Measurements from ENCODE around the gene OVCA2.
A peak's percentile ranks its signal among the peaks of the same experiment; 100 is the strongest.

The OVCA2 gene

DNA sequence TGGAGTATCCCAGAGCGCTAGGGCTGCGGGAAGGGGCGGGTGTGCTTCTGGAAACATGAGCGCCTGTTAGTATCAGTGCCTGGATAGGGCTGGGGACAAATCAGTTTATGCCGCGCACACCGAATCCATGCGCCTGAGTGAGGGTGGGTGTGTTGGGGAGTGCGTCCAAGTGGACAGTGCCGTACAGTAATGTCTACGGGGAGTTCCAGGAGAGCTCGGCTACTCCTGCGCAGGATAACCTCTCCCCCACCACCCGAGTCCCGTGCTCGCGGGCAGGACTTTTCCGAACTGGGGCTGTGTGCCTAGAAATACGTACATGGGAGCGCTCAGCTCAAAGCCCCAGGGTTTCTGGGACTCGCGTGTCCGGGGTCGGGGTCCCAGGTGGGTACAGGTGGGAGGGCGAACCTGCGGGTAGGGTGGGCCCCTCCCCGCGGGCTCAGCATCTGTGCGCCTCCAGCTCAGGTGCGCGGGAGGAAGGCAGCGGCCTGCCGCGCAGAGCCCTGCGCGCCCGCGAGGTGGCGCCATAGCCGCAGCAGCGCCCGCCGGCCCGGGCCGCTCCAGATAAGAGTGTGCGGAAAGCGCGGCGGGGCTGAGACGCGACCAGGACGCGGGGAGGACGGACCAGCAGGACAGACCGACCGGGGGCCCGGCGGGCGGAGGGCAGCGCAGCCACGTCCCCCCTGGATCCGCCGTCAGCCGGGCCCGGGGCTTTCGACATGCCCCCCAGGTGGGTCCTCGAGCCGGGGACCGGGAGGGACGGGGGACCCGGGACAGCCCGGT lies 12.9 kb downstream of the OVCA2 start, which contains the start of gene HIC1:
HIC1 (plus strand) TSS at position 592 of the 780 bp plus-strand sequence. CDS start 1,588 bp downstream, outside the sequence.
- DNase-seq: peak; percentile 78

- DNase-seq: peak; percentile 32
Measured at GRCh38 chr17:2055292-2056205, 13.7 kb downstream of the OVCA2 start.

DNA sequence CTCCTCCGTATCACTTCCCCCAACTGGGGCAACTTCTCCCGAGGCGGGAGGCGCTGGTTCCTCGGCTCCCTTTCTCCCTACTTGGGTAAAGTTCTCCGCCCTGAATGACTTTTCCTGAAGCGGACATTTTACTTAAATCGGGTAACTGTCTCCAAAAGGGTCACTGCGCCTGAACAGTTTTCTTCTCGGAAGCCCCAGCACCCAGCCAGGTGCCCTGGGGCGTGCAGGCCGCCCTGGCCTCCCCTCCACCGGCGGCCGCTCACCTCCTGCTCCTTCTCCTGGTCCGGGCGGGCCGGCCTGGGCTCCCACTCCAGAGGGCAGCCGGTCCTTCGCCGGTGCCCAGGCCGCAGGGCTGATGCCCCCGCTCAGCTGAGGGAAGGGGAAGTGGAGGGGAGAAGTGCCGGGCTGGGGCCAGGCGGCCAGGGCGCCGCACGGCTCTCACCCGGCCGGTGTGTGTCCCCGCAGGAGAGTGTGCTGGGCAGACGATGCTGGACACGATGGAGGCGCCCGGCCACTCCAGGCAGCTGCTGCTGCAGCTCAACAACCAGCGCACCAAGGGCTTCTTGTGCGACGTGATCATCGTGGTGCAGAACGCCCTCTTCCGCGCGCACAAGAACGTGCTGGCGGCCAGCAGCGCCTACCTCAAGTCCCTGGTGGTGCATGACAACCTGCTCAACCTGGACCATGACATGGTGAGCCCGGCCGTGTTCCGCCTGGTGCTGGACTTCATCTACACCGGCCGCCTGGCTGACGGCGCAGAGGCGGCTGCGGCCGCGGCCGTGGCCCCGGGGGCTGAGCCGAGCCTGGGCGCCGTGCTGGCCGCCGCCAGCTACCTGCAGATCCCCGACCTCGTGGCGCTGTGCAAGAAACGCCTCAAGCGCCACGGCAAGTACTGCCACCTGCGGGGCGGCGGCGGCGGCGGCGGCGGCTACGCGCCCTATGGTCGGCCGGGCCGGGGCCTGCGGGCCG lies 14.7 kb downstream of the OVCA2 start:
- peak; percentile 52 for DNase-seq

GRCh38 chr17:2057175-2057759 lies 15.4 kb downstream of the OVCA2 start:
- DNase-seq: no peak

DNA sequence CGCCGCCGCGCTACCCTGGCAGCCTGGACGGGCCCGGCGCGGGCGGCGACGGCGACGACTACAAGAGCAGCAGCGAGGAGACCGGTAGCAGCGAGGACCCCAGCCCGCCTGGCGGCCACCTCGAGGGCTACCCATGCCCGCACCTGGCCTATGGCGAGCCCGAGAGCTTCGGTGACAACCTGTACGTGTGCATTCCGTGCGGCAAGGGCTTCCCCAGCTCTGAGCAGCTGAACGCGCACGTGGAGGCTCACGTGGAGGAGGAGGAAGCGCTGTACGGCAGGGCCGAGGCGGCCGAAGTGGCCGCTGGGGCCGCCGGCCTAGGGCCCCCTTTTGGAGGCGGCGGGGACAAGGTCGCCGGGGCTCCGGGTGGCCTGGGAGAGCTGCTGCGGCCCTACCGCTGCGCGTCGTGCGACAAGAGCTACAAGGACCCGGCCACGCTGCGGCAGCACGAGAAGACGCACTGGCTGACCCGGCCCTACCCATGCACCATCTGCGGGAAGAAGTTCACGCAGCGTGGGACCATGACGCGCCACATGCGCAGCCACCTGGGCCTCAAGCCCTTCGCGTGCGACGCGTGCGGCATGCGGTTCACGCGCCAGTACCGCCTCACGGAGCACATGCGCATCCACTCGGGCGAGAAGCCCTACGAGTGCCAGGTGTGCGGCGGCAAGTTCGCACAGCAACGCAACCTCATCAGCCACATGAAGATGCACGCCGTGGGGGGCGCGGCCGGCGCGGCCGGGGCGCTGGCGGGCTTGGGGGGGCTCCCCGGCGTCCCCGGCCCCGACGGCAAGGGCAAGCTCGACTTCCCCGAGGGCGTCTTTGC lies 16.2 kb downstream of the OVCA2 start:
- DNase-seq: no peak

- DNase-seq: peak; percentile 67
Measured at GRCh38 chr17:2058586-2059546, 17.0 kb downstream of the OVCA2 start.

DNA sequence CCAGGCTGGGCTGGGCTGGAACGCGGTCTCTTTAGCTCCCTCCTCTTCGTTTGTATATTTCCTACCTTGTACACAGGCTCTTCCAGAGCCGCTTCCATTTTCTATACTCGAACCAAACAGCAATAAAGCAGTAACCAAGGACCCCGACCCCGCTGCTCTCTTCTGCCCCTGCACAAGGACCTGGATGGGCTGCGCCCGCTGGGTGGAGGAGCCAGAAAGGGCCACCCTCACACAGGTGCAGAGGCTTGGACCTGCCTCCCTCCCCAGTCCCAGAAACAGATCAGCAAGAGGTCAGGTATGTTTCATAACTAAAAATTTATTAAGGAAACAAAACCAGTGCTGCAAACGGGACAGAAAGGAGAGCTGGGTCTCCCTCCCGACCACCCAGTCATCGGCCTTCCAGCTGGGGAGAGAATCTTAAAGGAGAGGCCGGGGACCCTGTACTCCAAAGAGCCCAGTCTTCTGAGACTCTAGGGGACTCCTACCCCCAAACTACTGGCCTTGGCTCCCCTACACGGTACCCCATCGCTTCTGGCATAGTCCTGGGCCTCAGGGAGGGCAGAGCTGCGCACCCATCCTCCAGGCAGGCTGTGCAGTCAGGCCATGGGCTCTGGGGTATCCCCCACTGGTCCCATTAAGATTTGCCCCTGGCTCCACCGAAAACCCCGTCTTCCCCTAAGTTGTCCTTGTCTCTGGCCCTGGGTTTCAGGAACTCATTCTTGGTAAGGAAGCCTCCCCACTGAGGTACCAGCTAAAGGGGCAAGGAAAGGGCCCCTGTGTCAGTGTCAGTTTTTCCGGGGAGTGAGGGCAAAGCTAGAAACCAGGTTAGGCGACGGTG lies 17.9 kb downstream of the OVCA2 start:
- no peak for DNase-seq

DNA sequence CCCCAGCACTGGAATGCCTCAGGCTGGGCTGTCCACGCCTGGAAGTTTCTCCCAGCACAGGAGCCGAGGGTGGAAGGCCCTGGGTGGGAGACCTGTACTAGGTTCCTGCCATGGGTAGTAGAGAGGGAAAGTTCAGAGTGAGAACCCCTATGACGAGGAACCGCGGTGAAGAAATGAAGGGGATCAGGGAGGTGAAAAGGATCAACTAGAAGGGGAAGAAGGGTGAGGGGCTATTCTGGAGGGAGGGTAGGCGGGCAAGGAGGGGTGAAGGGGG lies 18.5 kb downstream of the OVCA2 start:
- DNase-seq: no peak

- DNase-seq: no peak
Measured at GRCh38 chr17:2060681-2061440, 19.0 kb downstream of the OVCA2 start.

GRCh38 chr17:2061441-2061958 lies 19.7 kb downstream of the OVCA2 start:
- no peak for DNase-seq

- no peak for DNase-seq
Measured at GRCh38 chr17:2062571-2063183, 20.9 kb downstream of the OVCA2 start.

DNA sequence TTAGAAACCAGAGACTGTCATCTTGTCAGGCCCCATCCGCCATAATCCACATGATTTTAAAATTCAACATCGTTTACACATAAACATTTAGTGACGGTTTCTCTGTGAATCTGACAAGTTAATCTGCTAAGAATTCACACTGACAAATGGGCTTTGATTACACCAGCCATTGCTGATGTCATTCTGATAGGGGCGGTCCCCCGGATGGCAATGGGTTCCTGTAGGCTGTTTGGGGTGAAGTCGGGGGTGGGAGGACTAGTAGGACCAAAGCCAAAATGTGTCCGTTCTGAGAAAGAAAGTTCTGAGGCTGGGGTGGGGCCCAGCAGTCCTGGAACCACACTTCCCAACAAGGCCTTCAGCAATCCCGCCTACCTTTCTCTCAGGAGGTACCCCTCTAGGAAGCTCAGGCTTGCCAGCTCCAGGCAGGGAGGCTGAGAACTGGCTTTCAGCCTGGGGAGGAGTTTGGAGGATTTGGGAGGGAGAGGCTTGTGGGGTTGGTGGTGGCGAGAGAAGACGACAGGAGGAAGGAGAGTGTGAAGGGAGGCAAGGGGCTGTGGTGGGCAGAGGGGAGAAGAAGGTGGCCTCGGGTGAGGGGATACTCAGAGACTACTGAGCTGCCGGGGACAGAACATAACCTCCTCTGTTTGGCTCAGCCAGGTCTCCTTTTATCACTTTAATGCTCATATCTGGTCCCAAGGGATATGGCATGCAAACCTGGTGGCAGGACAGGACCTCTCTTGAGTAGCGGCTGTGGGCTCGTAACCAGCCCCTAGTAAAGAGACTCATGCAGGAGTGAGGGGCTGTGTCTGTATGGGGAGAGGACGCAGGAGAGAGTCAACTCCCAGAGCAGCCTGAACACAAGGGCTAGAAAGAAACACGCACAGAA lies 21.7 kb downstream of the OVCA2 start:
- DNase-seq: no peak

DNA sequence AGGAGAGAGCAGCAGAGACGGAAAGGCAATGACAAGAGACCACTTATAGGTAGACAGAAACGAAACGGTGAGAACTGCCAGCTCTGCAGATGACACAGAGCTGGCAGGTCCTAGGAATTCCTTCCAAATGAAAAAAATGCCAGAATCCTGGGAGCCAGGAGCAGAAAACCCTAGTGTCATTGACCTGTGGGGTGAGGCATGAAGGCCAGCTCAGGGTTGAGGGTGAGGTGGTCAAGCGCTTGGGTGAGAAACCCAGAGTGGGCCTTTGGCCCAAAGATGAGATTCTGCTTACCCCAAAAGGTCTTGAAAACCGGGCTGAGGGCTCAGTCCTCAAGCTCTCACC lies 22.3 kb downstream of the OVCA2 start:
- DNase-seq: no peak

- DNase-seq: no peak
Measured at GRCh38 chr17:2064520-2064971, 22.7 kb downstream of the OVCA2 start.

- DNase-seq: peak; percentile 73
Measured at GRCh38 chr17:2064980-2065785, 23.4 kb downstream of the OVCA2 start.

DNA sequence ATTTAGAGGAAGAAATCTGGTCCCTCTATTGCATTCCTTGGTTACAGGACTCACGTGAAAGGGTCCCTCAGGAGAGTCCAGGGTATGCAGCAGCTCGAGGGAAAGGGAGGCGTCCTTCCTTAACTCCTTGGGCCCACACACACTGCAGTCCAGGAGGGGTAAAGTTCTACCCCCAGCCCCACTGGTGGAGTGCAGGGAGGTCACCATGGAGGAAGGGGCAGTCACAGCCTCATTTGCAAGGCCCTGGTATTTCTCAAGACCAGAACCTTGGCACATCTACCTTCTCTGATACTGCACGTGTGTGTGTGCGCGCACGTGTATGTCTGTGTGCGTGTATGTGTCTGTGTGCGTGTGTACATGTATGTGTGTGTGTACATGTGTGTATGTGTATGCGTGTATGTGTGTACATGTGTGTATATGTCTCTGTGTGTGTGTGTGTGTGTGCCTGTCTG lies 24.2 kb downstream of the OVCA2 start:
- DNase-seq: no peak

All from stimulated activated CD4-positive, alpha-beta T cell treated with anti-CD3 and anti-CD28 coated beads, Interleukin-4, amount 100 ng/mL, for 24 hours (primary cell).